Calu3 (cell line): ENCODE data around the gene SRPK2. TPM values are rescaled to one million over a fixed set of nuclear protein-coding genes. Genes with fewer than 3 reads are reported as not detected.
A peak's percentile ranks its signal among the peaks of the same experiment; 100 is the strongest.
"Not testable (repeated sequence)": the region's sequence is repeated elsewhere in the genome, so short reads cannot be mapped to it uniquely, and the experiment has no call there.

Experiments used
- Bru-seq: library from RNA; stranded (reverse); fragments of 400-500 nt; gene quantifications from one replicate; lab custom pipeline; 2021; lab: Mats Ljungman, UMichigan
- BruChase-seq, 2 experiments: library from RNA; stranded (reverse); fragments of 400-500 nt; gene quantifications; one replicate each; lab custom pipeline; 2021; lab: Mats Ljungman, UMichigan
- BruUV-seq: library from RNA; stranded (reverse); fragments of 400-500 nt; replicated peaks from 2 replicates; lab custom pipeline; 2021; lab: Mats Ljungman, UMichigan
- CTCF ChIA-PET: fragments of 300-600 bp; sonication (Branson Sonifier 250); formaldehyde crosslinking; loops from one replicate; lab custom pipeline; 2022; ENCODE audit warnings: antibody characterized with exemption; lab: Charles Lee
- DNase-seq: peaks from one replicate; pipeline ENCODE4 v3.0.0; 2022
- H3K27ac Mint-ChIP-seq: one replicate; pipeline ENCODE4 v1.8.0; 2022; ENCODE audit warnings: mixed read lengths; ENCODE audit not compliant: unreplicated experiment
- H3K27me3 Mint-ChIP-seq: one replicate; pipeline ENCODE4 v1.8.0; 2022; ENCODE audit warnings: mixed read lengths; ENCODE audit not compliant: unreplicated experiment
- H3K36me3 Mint-ChIP-seq: one replicate; pipeline ENCODE4 v1.8.0; 2022; ENCODE audit warnings: mild to moderate bottlenecking, moderate library complexity, mixed read lengths; ENCODE audit not compliant: insufficient read depth, unreplicated experiment
- H3K4me1 Mint-ChIP-seq: one replicate; pipeline ENCODE4 v1.8.0; 2022; ENCODE audit warnings: mild to moderate bottlenecking, low read depth, mixed read lengths; ENCODE audit not compliant: unreplicated experiment
- H3K4me3 Mint-ChIP-seq: one replicate; pipeline ENCODE4 v1.8.0; 2022; ENCODE audit warnings: mild to moderate bottlenecking, low read depth, moderate library complexity, mixed read lengths; ENCODE audit not compliant: unreplicated experiment
- H3K9me3 Mint-ChIP-seq: one replicate; pipeline ENCODE4 v1.8.0; 2022; ENCODE audit warnings: low read depth, mixed read lengths; ENCODE audit not compliant: unreplicated experiment
- CTCF ChIP-seq: fragments of 200-600 bp; IDR thresholded peaks from one replicate; pipeline ENCODE4 v1.8.0; 2022; ENCODE audit warnings: antibody characterized with exemption; ENCODE audit not compliant: unreplicated experiment
- intact Hi-C: fragments of 100-400 bp; cut with micrococcal nuclease; formaldehyde crosslinking; loops from one replicate; pipeline ENCODE4 v1.10.0; 2022; ENCODE audit not compliant: unreplicated experiment
- long read RNA-seq: library from polyadenylated mRNA; stranded (forward); transcript quantifications from one replicate; pipeline ENCODE4 v2.0.0, GENCODE V29; 2022
- total RNA-seq: library from RNA; stranded (reverse); gene quantifications from 2 replicates; pipeline ENCODE4 v1.2.3, GENCODE V29; 2022

SRPK2 gene
- 36.9 and 40.2 TPM in 2 replicates for total RNA-seq
- Bru-seq, nascent RNA: percentile 86 among the genes with signal in this experiment
- percentile 83 among the genes with signal in this experiment for BruChase-seq, experiment 1, labeled RNA remaining after a 6-hour chase
- percentile 86 among the genes with signal in this experiment for BruChase-seq, experiment 2, labeled RNA remaining after a 2-hour chase
- long read RNA-seq, partial matches to known transcripts: 1 of 7 reads
- long read RNA-seq, other reads (novel, unspliced or antisense): 4 of 7 reads

- CTCF ChIA-PET: interaction anchor here (0.6 kb wide), 1 partner anchor 1671 kb away, joined by 7 read pairs; no protein-coding TSS in a partner anchor
Observed at GRCh38 chr7:105388356-105389087, at the start of gene SRPK2. Gene SRPK2 (minus strand): TSS chr7:105388921.

GRCh38 chr7:105438254-105438653 is 49.5 kb upstream of the SRPK2 start:
- no TSS peak for BruUV-seq
- peaks cover 30% of the 10 kb centered on the region for H3K4me1 Mint-ChIP-seq
- H3K4me3 Mint-ChIP-seq: no peak overlapping the region
- intact Hi-C loops: loop anchor here (5.0 kb wide), 1 partner anchor 36 kb away; no protein-coding TSS in a partner anchor
- CTCF ChIA-PET: no interaction called here
- no peak for TF ChIP-seq CTCF
- DNase-seq: no peak
- H3K27me3 Mint-ChIP-seq: no peaks in the 10 kb centered on the region
- no peaks in the 10 kb centered on the region for H3K9me3 Mint-ChIP-seq
- H3K27ac Mint-ChIP-seq: peak overlapping the region; percentile 71
- H3K36me3 Mint-ChIP-seq: no peaks in the 10 kb centered on the region

More at GRCh38 chr7:105388356-105389087, at the start of gene SRPK2:
- peak; percentile 82 for DNase-seq
- Mint-ChIP-seq H3K4me1 (no peaks in the 10 kb centered on the region), H3K36me3 (peaks cover 28% of the 10 kb centered on the region), H3K27me3 (no peaks in the 10 kb centered on the region), H3K27ac (peak within 1 kb of the TSS; percentile 83), H3K4me3 (peak within 1 kb of the TSS; percentile 76), H3K9me3 (no peaks in the 10 kb centered on the region)
- intact Hi-C loops: no loop called here
- TF ChIP-seq CTCF: no peak
- BruUV-seq: no TSS peak

- H3K4me1 Mint-ChIP-seq: peaks cover 30% of the 10 kb centered on the region
- CTCF ChIA-PET, DNase-seq, H3K27me3 Mint-ChIP-seq, H3K36me3 Mint-ChIP-seq, H3K27ac Mint-ChIP-seq, BruUV-seq, H3K9me3 Mint-ChIP-seq, H3K4me3 Mint-ChIP-seq: not testable (repeated sequence)
- intact Hi-C loops: loop anchor here (5.0 kb wide), 1 partner anchor 35 kb away; no protein-coding TSS in a partner anchor
Observed at GRCh38 chr7:105437356-105437755, 48.6 kb upstream of the SRPK2 start.

- Mint-ChIP-seq H3K36me3 (no peaks in the 10 kb centered on the region), H3K27me3 (no peaks in the 10 kb centered on the region), H3K4me1 (peaks cover 9% of the 10 kb centered on the region), H3K9me3 (no peaks in the 10 kb centered on the region), H3K4me3 (no peak overlapping the region), H3K27ac (no peak overlapping the region)
- peak; percentile 50 for DNase-seq
- peak; percentile 43 for TF ChIP-seq CTCF
- no TSS peak for BruUV-seq
- intact Hi-C loops: loop anchor here (5.0 to 10.0 kb wide), 2 partner anchors 95 to 288 kb away; no protein-coding TSS in a partner anchor
- CTCF ChIA-PET: interaction anchor here (0.5 to 1.1 kb wide), 4 partner anchors 28 to 600 kb away, joined by 3 to 6 read pairs (median 4); no protein-coding TSS in a partner anchor
Observed at GRCh38 chr7:105429746-105430612, 41.3 kb upstream of the SRPK2 start.
